K562 (cell line): ENCODE measurements around the gene MYO6. TPM values are rescaled to one million over a fixed set of nuclear protein-coding genes. Genes with fewer than 3 reads are reported as not detected.

Experiments used
- BRD9 ChIP-seq: fragments of 450-650 bp; IDR thresholded peaks from 2 replicates; pipeline ENCODE4 v1.6.1; 2018; ENCODE audit warnings: low read depth; ENCODE audit not compliant: partially characterized antibody
- TBL1XR1 ChIP-seq, 2 experiments: IDR thresholded peaks; 2 replicates each; pipeline ENCODE4 v1.6.1; 2012; ENCODE audit warnings: improper control_type of control experiment in 2 of 2, low read length in 2 of 2, mild to moderate bottlenecking in 1 of 2
- ZNF3 ChIP-seq: fragments of 250-450 bp; sonication (Bioruptor Pico); IDR thresholded peaks from 2 replicates; pipeline ENCODE4 v1.5.0; 2021; ENCODE audit warnings: mild to moderate bottlenecking, moderate library complexity
- ZNF507 ChIP-seq: conservative IDR thresholded peaks from 2 replicates; pipeline ENCODE4 v1.6.1; 2017; ENCODE audit warnings: missing genetic modification characterization, missing compliant biosample characterization
- polyA plus RNA-seq, 8 experiments: library from polyadenylated mRNA; depleted of rRNA in 4 of 8; stranded (reverse) in 5 of 8; unstranded in 3 of 8; fragments of >200 nt; fragmentation: Nextera tagmentation in 2 of 8; fragmentation: Illumina TruSeq in 1 of 8; extraction: Ambion mirVana in 2 of 8; extraction: Trizol in 1 of 8; gene quantifications; 2 replicates each; pipeline versions ENCODE4 v1.2.1 to v1.2.3, GENCODE V29; 2011 to 2014; ENCODE audit warnings: inconsistent platforms in 1 of 8, missing spikeins in 1 of 8
- total RNA-seq, 7 experiments: library from RNA; depleted of rRNA in 6 of 7; stranded (reverse); fragments of >200 nt in 6 of 7; fragmentation: Illumina TruSeq in 2 of 7; extraction: Trizol in 2 of 7; gene quantifications; 2 replicates each; pipeline versions ENCODE4 v1.2.1 to v1.2.3, GENCODE V29; 2011 to 2021; ENCODE audit warnings: low replicate concordance in 1 of 7
- TF ChIP-seq, protein P1 (sequence below): fragments of 450-650 bp; formaldehyde crosslinking; IDR thresholded peaks from 2 replicates; pipeline ENCODE4 v1.4.0; 2020; ENCODE audit warnings: mild to moderate bottlenecking
- TF ChIP-seq, protein P2 (sequence below), 2 experiments: fragments of 450-650 bp in 1 of 2; sonication (generic) in 1 of 2; formaldehyde crosslinking in 1 of 2; IDR thresholded peaks; 2 replicates each; pipeline versions ENCODE4 v1.7.1 to v1.9.0; 2016 to 2022; ENCODE audit warnings: inconsistent platforms in 1 of 2, mild to moderate bottlenecking in 1 of 2, missing genetic modification reagents in 1 of 2
- TF ChIP-seq, protein P3 (sequence below): fragments of 450-650 bp; formaldehyde crosslinking; IDR thresholded peaks from 2 replicates; pipeline ENCODE4 v1.4.0; 2020; ENCODE audit warnings: mild to moderate bottlenecking, moderate library complexity
- TF ChIP-seq, protein P4 (sequence below), 2 experiments: IDR thresholded peaks; 2 replicates each; pipeline ENCODE4 v1.6.1; 2011; ENCODE audit warnings: borderline replicate concordance in 1 of 2, control low read depth in 1 of 2, low read depth in 1 of 2, low read length in 1 of 2, mild to moderate bottlenecking in 1 of 2, mixed read lengths in 1 of 2, moderate library complexity in 1 of 2; ENCODE audit not compliant: insufficient read depth in 1 of 2, insufficient read length in 1 of 2, poor library complexity in 1 of 2, severe bottlenecking in 1 of 2; ENCODE audit errors: extremely low read depth in 1 of 2
- TF ChIP-seq, protein P5 (sequence below): sonication (generic); formaldehyde crosslinking; IDR thresholded peaks from 2 replicates; pipeline ENCODE4 v1.8.0; 2022; ENCODE audit warnings: mild to moderate bottlenecking, missing genetic modification reagents

Gene MYO6
- total and polyA plus RNA-seq, 9 of the 15 experiments (the other 6 are each of a cell fraction or from before 2014, with no cell fraction given) = 1.3 to 5.5 (median 2.7) TPM

DNA sequence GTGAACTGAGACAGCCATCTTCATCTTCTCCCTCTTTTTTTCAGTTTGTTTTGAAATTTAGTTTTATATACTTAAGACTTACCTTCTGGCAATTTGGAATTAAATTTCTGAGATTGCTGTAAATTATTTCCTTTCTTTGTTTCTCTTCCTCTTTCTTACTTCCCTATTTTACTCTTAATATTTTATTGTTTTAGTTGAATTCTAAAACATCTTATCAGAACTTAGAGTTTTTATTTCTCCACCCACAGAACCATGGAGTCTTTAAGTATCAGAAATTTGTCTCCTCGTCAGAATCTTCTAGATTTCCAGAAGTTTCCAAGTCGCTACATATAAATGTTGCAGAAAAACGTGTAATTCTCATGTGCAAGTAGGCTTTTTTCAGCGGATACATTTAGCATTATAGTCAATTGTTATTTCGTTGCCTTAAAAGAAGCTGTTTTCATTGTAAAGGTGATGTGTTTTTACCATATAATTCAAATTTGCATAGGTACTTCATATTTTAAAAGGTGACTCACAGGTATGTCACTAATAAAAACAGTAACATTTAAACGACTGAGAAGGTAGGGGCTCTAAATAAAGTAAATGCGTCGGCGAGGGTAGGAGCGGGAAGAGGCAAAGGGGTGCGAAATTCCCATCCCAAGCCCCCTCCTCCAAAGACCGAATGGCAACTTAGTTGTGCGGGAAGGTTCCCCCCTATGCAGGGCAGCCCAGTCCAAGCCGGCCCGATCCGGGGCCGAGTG is 866 bp upstream of the MYO6 start (continued):
- TF ChIP-seq, protein P1, sequence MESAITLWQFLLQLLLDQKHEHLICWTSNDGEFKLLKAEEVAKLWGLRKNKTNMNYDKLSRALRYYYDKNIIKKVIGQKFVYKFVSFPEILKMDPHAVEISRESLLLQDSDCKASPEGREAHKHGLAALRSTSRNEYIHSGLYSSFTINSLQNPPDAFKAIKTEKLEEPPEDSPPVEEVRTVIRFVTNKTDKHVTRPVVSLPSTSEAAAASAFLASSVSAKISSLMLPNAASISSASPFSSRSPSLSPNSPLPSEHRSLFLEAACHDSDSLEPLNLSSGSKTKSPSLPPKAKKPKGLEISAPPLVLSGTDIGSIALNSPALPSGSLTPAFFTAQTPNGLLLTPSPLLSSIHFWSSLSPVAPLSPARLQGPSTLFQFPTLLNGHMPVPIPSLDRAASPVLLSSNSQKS (CRISPR knock-in tag) = no peak
- TF ChIP-seq, protein P2, sequence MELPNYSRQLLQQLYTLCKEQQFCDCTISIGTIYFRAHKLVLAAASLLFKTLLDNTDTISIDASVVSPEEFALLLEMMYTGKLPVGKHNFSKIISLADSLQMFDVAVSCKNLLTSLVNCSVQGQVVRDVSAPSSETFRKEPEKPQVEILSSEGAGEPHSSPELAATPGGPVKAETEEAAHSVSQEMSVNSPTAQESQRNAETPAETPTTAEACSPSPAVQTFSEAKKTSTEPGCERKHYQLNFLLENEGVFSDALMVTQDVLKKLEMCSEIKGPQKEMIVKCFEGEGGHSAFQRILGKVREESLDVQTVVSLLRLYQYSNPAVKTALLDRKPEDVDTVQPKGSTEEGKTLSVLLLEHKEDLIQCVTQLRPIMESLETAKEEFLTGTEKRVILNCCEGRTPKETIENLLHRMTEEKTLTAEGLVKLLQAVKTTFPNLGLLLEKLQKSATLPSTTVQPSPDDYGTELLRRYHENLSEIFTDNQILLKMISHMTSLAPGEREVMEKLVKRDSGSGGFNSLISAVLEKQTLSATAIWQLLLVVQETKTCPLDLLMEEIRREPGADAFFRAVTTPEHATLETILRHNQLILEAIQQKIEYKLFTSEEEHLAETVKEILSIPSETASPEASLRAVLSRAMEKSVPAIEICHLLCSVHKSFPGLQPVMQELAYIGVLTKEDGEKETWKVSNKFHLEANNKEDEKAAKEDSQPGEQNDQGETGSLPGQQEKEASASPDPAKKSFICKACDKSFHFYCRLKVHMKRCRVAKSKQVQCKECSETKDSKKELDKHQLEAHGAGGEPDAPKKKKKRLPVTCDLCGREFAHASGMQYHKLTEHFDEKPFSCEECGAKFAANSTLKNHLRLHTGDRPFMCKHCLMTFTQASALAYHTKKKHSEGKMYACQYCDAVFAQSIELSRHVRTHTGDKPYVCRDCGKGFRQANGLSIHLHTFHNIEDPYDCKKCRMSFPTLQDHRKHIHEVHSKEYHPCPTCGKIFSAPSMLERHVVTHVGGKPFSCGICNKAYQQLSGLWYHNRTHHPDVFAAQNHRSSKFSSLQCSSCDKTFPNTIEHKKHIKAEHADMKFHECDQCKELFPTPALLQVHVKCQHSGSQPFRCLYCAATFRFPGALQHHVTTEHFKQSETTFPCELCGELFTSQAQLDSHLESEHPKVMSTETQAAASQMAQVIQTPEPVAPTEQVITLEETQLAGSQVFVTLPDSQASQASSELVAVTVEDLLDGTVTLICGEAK (IDR thresholded peaks at IDR 0.05) = 0 out of 2 replicates have a peak, but pooled peaks have one; percentile 45
- TF ChIP-seq, protein P2 (CRISPR knock-in tag; IDR thresholded peaks at IDR 0.05) = no peak
- TF ChIP-seq ZNF3 (CRISPR knock-in tag) (no peak), BRD9 (no peak), ZNF507 (no peak), TBL1XR1 (IDR thresholded peaks at IDR 0.05; ENCODE audit: low read length in 2 of 2) (no peak)
- TF ChIP-seq, protein P3, sequence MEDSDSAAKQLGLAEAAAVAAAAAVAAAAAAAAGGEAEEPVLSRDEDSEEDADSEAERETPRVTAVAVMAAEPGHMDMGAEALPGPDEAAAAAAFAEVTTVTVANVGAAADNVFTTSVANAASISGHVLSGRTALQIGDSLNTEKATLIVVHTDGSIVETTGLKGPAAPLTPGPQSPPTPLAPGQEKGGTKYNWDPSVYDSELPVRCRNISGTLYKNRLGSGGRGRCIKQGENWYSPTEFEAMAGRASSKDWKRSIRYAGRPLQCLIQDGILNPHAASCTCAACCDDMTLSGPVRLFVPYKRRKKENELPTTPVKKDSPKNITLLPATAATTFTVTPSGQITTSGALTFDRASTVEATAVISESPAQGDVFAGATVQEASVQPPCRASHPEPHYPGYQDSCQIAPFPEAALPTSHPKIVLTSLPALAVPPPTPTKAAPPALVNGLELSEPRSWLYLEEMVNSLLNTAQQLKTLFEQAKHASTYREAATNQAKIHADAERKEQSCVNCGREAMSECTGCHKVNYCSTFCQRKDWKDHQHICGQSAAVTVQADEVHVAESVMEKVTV (CRISPR knock-in tag) = no peak
- TF ChIP-seq, protein P4, sequence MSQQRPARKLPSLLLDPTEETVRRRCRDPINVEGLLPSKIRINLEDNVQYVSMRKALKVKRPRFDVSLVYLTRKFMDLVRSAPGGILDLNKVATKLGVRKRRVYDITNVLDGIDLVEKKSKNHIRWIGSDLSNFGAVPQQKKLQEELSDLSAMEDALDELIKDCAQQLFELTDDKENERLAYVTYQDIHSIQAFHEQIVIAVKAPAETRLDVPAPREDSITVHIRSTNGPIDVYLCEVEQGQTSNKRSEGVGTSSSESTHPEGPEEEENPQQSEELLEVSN (IDR thresholded peaks at IDR 0.05; ENCODE audit: borderline replicate concordance in 1 of 2, extremely low read depth in 1 of 2, insufficient read depth in 1 of 2, insufficient read length in 1 of 2, low read depth in 1 of 2, low read length in 1 of 2, poor library complexity in 1 of 2, severe bottlenecking in 1 of 2) = no peak
- TF ChIP-seq, protein P5, sequence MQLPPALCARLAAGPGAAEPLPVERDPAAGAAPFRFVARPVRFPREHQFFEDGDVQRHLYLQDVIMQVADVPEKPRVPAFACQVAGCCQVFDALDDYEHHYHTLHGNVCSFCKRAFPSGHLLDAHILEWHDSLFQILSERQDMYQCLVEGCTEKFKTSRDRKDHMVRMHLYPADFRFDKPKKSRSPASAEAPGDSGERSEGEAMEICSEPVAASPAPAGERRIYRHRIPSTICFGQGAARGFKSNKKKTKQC (CRISPR knock-in tag) = 0 out of 2 replicates have a peak, but pooled peaks have one; percentile 35
